ENCODE measurements around the gene SARDH. TPM values are rescaled to one million over a fixed set of nuclear protein-coding genes. Genes with fewer than 3 reads are reported as not detected.

The SARDH gene
- total RNA-seq, 4 donors from 2014 or later: 0.26 to 0.57 TPM; not detected in 2

- Histone ChIP-seq H3K4me1 (no peaks in the 10 kb centered on the region), H3K9me3 (no peaks in the 10 kb centered on the region), H3K36me3 (no peaks in the 10 kb centered on the region), H3K4me3 (no peak overlapping the region), H3K27me3 (no peaks in the 10 kb centered on the region), H3K27ac (no peak overlapping the region)
- intact Hi-C loops (cut with DNase I): no loop called here
- no peak for DNase-seq
- 60 to 88% methylated on average over 1 to 3 of the region's 10 CpGs for WGBS, 2 donors
- TF ChIP-seq POLR2A (IDR thresholded peaks at IDR 0.05): no peak
- TF ChIP-seq CTCF (IDR thresholded peaks at IDR 0.05): no peak
These were observed 45.0 kb downstream of the SARDH start for GRCh38 chr9:133693116-133693515.

- WGBS, 2 donors: 78 to 88% methylated on average over 10 to 13 of the region's 25 CpGs
- Histone ChIP-seq H3K4me1 (no peaks in the 10 kb centered on the region), H3K9me3 (no peaks in the 10 kb centered on the region), H3K4me3 (no peak overlapping the region), H3K27ac (no peak overlapping the region), H3K36me3 (no peaks in the 10 kb centered on the region), H3K27me3 (no peaks in the 10 kb centered on the region)
- DNase-seq: no peak
- TF ChIP-seq CTCF (IDR thresholded peaks at IDR 0.05) (no peak), POLR2A (IDR thresholded peaks at IDR 0.05) (no peak)
- intact Hi-C loops (cut with DNase I): no loop called here
These were observed 45.7 kb downstream of the SARDH start for GRCh38 chr9:133692364-133692985.

- no peaks in the 10 kb centered on the region for H3K4me1 ChIP-seq
- no peak overlapping the region for H3K4me3 ChIP-seq
- DNase-seq: no peak
- H3K9me3 ChIP-seq: no peaks in the 10 kb centered on the region
- no peak overlapping the region for H3K27ac ChIP-seq
- TF ChIP-seq CTCF (IDR thresholded peaks at IDR 0.05): no peak
- WGBS, 2 donors: 67 to 81% methylated on average over 12 to 14 of the region's 19 CpGs
- no peaks in the 10 kb centered on the region for H3K27me3 ChIP-seq
- intact Hi-C loops (cut with DNase I): no loop called here
- no peaks in the 10 kb centered on the region for H3K36me3 ChIP-seq
These were observed 46.4 kb downstream of the SARDH start for GRCh38 chr9:133691626-133692363.

GRCh38 chr9:133691191-133691590 lies 47.0 kb downstream of the SARDH start:
- no peak overlapping the region for H3K27ac ChIP-seq
- intact Hi-C loops (cut with DNase I): no loop called here
- no peaks in the 10 kb centered on the region for H3K9me3 ChIP-seq
- WGBS, 2 donors: 60 to 72% methylated on average over 3 to 4 of the region's 4 CpGs
- H3K4me3 ChIP-seq: no peak overlapping the region
- no peaks in the 10 kb centered on the region for H3K4me1 ChIP-seq
- H3K27me3 ChIP-seq: no peaks in the 10 kb centered on the region
- DNase-seq: no peak
- TF ChIP-seq CTCF (IDR thresholded peaks at IDR 0.05): no peak
- no peak for TF ChIP-seq POLR2A (IDR thresholded peaks at IDR 0.05)
- H3K36me3 ChIP-seq: no peaks in the 10 kb centered on the region

- intact Hi-C loops (cut with DNase I): no loop called here
- no peak for TF ChIP-seq CTCF (IDR thresholded peaks at IDR 0.05)
- TF ChIP-seq POLR2A (IDR thresholded peaks at IDR 0.05): no peak
- no peak overlapping the region for H3K4me3 ChIP-seq
- H3K27me3 ChIP-seq: no peaks in the 10 kb centered on the region
- H3K9me3 ChIP-seq: no peaks in the 10 kb centered on the region
- no peak overlapping the region for H3K27ac ChIP-seq
- H3K36me3 ChIP-seq: no peaks in the 10 kb centered on the region
- whole genome bisulfite sequencing, 2 donors: 69 to 75% methylated on average over 4 to 5 of the region's 11 CpGs
- H3K4me1 ChIP-seq: peaks cover 0 to under 1% (median 0%) of the 10 kb centered on the region in 3 donors
- DNase-seq: no peak
These were observed 48.0 kb downstream of the SARDH start for GRCh38 chr9:133690081-133690561.

Data from esophagus squamous epithelium (tissue), 5 donors.